ENCODE data around the gene SYT8. TPM values are rescaled to one million over a fixed set of nuclear protein-coding genes. Genes with fewer than 3 reads are reported as not detected.

Gene SYT8
- total RNA-seq, result 1 to 10 TPM; 3.4 to 3.6 TPM

- ATAC-seq (ENCODE audit: insufficient number of reproducible peaks, low FRiP score, low read depth) (no peak), DNase-seq (ENCODE audit: low spot score) (no peak)
- Histone ChIP-seq H3K4me3 (no peak within 1 kb of the TSS), H3K27me3 (replicated peaks; ENCODE audit: insufficient read depth) (no peaks in the 10 kb centered on the region), H3K27ac (no peak within 1 kb of the TSS), H3K4me1 (ENCODE audit: control insufficient read depth in 1 of 2, low read depth in 2 of 2) (peaks cover 13 to 23% of the 10 kb centered on the region in 2 donors), H3K9me3 (no peaks in the 10 kb centered on the region), H3K36me3 (no peaks in the 10 kb centered on the region)
- TF ChIP-seq CTCF (IDR thresholded peaks at IDR 0.05), result no peak
These were observed at the start of gene SYT8 for GRCh38 chr11:1834779-1835670. Gene SYT8 (plus strand): TSS chr11:1834990. CDS start chr11:1835106, 116 bp downstream.

GRCh38 chr11:1785749-1786413 lies 48.9 kb upstream of the SYT8 start:
- no peaks in the 10 kb centered on the region for H3K27me3 ChIP-seq (replicated peaks; ENCODE audit: insufficient read depth)
- H3K4me3 ChIP-seq, result no peak overlapping the region
- no peak for TF ChIP-seq CTCF (IDR thresholded peaks at IDR 0.05)
- no peaks in the 10 kb centered on the region for H3K36me3 ChIP-seq
- H3K27ac ChIP-seq, result no peak overlapping the region
- no peaks in the 10 kb centered on the region for H3K9me3 ChIP-seq
- no peak for DNase-seq (ENCODE audit: low spot score)
- H3K4me1 ChIP-seq (ENCODE audit: control insufficient read depth in 1 of 2, low read depth in 2 of 2), result no peaks in the 10 kb centered on the region
- no peak for ATAC-seq (ENCODE audit: insufficient number of reproducible peaks, low FRiP score, low read depth)

- H3K27ac ChIP-seq, result no peak overlapping the region
These were observed 48.3 kb upstream of the SYT8 start for GRCh38 chr11:1786466-1786865.

GRCh38 chr11:1791912-1792311 lies 42.9 kb upstream of the SYT8 start:
- no peak for ATAC-seq (ENCODE audit: insufficient number of reproducible peaks, low FRiP score, low read depth)
- no peaks in the 10 kb centered on the region for H3K27me3 ChIP-seq (replicated peaks; ENCODE audit: insufficient read depth)
- no peak for TF ChIP-seq CTCF (IDR thresholded peaks at IDR 0.05)
- no peaks in the 10 kb centered on the region for H3K9me3 ChIP-seq
- no peaks in the 10 kb centered on the region for H3K4me1 ChIP-seq (ENCODE audit: control insufficient read depth in 1 of 2, low read depth in 2 of 2)
- H3K36me3 ChIP-seq, result no peaks in the 10 kb centered on the region
- no peak overlapping the region for H3K4me3 ChIP-seq
- no peak for DNase-seq (ENCODE audit: low spot score)
- no peak overlapping the region for H3K27ac ChIP-seq

More at GRCh38 chr11:1786466-1786865, 48.3 kb upstream of the SYT8 start:
- Histone ChIP-seq H3K27me3 (replicated peaks; ENCODE audit: insufficient read depth) (no peaks in the 10 kb centered on the region), H3K9me3 (no peaks in the 10 kb centered on the region), H3K4me1 (ENCODE audit: control insufficient read depth in 1 of 2, low read depth in 2 of 2) (no peaks in the 10 kb centered on the region), H3K4me3 (no peak overlapping the region), H3K36me3 (no peaks in the 10 kb centered on the region)
- no peak for TF ChIP-seq CTCF (IDR thresholded peaks at IDR 0.05)
- ATAC-seq (ENCODE audit: insufficient number of reproducible peaks, low FRiP score, low read depth), result no peak
- no peak for DNase-seq (ENCODE audit: low spot score)

- no peaks in the 10 kb centered on the region for H3K4me1 ChIP-seq (ENCODE audit: control insufficient read depth in 1 of 2, low read depth in 2 of 2)
- H3K4me3 ChIP-seq, result no peak overlapping the region
- H3K27ac ChIP-seq, result no peak overlapping the region
- TF ChIP-seq CTCF (IDR thresholded peaks at IDR 0.05), result no peak
- no peaks in the 10 kb centered on the region for H3K27me3 ChIP-seq (replicated peaks; ENCODE audit: insufficient read depth)
- no peaks in the 10 kb centered on the region for H3K36me3 ChIP-seq
- no peaks in the 10 kb centered on the region for H3K9me3 ChIP-seq
- ATAC-seq (ENCODE audit: insufficient number of reproducible peaks, low FRiP score, low read depth) (no peak), DNase-seq (ENCODE audit: low spot score) (no peak)
These were observed 42.3 kb upstream of the SYT8 start for GRCh38 chr11:1792461-1792860.
